HG03060 (cell line): ENCODE results near the gene TRPM7.
"Not testable (repeated sequence)": the region's sequence is repeated elsewhere in the genome, so short reads cannot be mapped to it uniquely, and the experiment has no call there.

Source experiments
- ATAC-seq: cut with Tn5 transposase; IDR thresholded peaks from one replicate; pipeline ENCODE4 v1.9.1; 2021; ENCODE audit warnings: low read depth, moderate number of reproducible peaks; ENCODE audit not compliant: unreplicated experiment

Gene TRPM7

GRCh38 chr15:50593761-50594160, 92.8 kb downstream of the TRPM7 start:
- no peak for ATAC-seq

DNA sequence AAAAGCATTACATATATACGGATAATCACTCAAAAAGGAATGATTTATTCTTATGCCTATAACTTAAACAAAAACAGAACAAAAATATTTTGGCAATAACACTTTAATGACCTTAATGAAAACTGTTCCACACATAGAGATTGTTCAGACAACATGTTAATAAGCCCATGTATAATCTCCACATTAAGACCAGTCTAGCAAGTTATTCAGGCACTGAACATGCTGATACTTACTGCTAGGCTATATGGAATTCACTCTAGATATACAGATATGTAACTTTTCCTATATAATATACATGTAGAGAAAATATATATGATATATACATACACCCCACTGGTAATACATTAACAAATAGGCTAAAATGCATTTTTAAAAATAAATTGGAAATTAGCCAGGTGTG, 96.3 kb downstream of the TRPM7 start:
- ATAC-seq, result no peak

DNA sequence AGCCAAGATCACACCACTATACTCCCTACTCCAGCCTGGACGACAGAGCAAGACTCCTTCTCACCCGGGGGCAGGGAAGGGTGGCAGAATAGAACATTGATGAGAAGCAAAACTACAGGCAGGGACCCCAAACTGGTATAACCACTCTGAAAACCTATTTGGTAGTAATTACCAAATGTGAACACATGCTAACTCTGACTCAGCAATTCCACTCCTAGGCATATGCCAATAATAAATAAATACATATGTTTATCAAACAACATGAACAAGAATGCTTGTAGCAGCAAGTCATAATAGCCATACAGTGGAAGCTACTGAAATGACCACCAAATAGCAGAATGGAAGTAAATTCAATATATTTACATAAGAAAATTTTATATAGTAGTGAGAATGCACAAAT, 109.1 kb downstream of the TRPM7 start:
- ATAC-seq, result no peak

GRCh38 chr15:50576166-50576565, 110.4 kb downstream of the TRPM7 start:
- no peak for ATAC-seq

DNA sequence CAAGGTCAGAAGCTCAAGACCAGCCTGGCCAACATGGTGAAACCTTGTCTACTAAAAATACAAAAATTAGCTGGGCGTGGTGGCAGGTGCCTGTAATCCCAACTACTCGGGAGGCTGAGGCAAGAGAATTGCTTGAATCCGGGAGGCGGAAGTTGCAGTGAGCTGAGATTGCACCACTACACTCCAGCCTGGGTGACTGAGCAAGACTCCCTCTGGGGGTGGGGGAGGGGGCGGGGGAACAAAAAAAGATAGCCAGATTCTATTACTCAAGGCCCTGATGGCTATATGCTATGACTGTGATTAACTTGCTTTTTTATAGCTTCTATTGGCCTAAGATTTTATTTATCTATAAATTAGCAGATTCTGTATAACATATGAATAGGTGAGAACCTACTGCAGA, 112.8 kb downstream of the TRPM7 start:
- ATAC-seq, result not testable (repeated sequence)

GRCh38 chr15:50563756-50564155, 122.8 kb downstream of the TRPM7 start:
- no peak for ATAC-seq

DNA sequence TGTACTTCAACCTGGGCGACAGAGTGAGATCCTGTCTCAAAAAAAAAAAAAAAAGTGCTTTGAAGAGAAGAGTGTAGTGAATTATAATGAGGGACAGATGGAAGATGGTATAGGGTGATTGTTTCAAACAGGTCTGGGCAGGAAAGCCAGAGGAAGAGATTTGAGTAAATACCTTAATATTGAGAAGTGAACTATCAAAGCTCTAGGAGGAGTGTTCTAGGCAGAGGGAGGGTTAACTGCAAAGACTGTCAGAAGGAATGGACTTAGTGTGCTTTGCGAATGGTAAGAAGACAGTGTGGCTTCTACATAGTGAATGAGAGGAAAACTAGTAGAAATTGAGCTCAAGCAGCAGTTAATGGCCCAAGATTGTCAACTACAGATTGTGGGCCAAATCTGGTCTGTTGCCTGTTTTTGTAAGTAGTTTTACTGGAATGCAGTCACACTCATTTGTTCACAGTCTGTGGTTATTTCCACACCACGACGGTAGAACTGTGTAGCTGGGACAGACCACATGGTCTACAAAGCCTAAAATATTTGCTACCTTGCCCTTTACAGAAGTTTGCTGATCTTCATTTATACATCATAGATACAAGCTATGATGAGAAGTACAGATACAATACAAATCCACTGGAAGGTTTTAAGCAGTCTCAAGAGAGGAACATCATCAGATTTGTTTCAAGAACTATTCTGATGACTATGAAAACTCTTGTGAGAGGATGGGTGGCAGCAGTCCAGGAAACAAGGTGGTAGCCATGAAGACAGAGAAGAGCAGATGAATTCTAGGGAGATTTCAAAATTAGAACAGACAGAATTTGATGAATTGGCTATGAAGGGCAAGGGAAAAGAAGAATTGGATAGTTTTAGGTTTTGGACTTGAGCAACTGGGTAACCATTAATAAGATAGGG, 123.6 kb downstream of the TRPM7 start:
- no peak for ATAC-seq

- ATAC-seq, result no peak
Observed at GRCh38 chr15:50558012-50558411, 128.6 kb downstream of the TRPM7 start.

DNA sequence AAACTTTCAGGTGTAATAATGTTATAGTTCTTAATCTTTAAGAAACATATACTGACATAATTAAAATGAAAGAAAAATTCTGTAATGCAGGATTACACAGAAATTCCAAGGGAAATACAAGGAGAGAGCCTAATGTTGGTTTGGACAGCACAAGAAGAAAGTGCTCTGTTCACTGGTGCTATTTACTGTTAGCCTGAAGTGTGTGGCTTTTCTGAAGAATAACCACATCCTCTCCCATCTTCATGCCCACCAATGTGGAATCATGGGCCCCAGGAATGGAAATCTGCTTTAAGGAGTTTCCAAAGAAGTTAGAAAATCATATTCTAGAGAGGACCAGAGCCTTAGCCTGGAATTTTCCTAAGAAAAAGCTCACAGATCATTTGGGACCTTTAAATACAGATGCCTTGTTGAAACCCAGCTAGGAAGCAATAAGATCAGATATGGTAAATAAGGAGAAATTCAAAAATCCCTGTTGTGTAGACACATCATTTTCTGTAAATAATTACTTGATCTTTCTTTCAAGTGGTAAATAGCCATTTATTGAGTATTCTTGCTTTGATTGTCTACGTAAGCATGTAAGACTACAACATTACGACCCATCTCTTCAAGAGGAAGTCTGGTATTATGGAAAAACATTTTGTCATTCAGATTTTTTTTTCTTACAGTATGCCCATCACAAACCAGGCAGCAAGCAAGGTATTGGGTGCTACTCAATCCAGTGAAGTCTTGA, 129.8 kb downstream of the TRPM7 start:
- no peak for ATAC-seq

GRCh38 chr15:50552238-50552637, 134.4 kb downstream of the TRPM7 start:
- no peak for ATAC-seq

DNA sequence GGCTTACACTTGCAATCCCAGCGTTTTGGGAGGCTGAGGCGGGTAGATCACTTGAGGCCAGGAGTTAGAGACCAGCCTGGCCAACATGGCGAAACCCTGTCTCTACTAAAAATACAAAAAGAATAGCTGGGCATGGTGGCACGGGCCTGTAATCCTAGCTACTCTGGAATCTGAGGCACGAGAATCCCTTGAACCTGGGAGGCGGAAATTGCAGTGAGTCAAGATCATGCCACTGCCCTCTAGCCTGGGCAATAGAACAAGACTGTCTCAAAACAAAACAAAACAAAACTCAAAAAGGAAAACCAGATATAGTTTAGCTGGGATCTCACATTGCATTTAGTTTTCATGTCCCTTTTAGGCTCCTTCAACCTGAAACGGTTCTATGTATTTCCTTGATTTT, 137.3 kb downstream of the TRPM7 start:
- no peak for ATAC-seq

DNA sequence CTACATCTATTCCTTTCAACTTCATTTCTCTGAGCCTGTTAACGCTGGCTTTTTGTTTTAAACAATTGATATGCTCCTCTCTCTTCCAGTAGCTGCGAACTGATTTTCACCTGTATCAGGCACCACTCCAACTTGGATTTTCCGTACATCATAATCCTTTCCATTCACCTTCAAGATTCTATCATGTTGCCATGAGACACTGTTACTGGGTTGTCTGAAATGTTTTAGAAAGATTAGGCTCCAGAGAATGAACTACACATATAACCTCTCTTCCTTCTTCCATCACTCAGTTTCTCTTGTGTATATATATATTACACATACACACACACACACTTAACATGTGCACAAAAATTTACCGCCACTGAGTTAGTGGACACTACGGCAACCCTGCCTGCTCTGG, 140.0 kb downstream of the TRPM7 start, which contains the start of gene USP50:
Gene USP50, minus strand, starts transcription at position 101 of the 400 bp plus-strand sequence. CDS start 141 bp downstream, outside the sequence.
- no peak for ATAC-seq

DNA sequence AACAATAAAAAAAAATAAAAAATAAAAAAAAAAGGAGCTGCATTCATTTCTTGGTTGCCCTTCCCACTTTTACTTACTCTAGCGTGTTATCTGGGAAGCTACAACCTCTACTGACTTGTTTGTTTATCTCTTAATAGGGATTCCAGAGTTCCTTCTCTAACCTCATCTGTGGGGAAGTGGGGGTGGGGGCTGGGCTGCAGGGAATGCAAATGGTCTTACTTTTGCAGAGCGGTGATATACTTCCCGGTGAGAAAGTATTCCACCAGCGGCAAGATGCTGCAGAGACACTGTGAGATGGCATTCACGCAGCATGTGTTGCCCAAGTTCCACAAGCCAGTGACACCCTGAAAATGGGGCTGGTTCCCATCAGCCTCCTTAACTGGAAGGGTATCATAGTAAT, 142.2 kb downstream of the TRPM7 start:
- ATAC-seq, result no peak

DNA sequence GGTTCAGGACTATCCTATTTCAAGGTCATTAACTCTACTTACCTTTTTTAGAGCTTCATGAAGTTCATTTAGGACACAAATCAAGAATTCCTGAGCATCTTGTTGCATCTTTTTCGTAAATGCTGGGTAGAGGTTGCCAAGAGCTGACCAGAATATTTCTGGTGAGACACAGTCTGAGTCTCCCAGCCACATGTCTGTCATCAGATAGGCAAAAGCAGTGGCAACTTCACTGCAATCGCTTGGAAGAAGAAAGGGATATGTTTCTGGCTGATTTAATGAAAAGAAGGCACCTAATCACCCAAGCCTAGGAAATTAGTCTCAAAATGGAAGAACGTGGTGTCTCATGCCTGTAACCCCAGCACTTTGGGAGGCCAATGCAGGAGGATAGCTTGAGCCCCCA, 143.0 kb downstream of the TRPM7 start:
- no peak for ATAC-seq

GRCh38 chr15:50542887-50543210, 143.7 kb downstream of the TRPM7 start:
- ATAC-seq, result no peak

- ATAC-seq, result no peak
Observed at GRCh38 chr15:50531766-50532165, 154.8 kb downstream of the TRPM7 start.

- no peak for ATAC-seq
Observed at GRCh38 chr15:50531163-50531562, 155.4 kb downstream of the TRPM7 start.

DNA sequence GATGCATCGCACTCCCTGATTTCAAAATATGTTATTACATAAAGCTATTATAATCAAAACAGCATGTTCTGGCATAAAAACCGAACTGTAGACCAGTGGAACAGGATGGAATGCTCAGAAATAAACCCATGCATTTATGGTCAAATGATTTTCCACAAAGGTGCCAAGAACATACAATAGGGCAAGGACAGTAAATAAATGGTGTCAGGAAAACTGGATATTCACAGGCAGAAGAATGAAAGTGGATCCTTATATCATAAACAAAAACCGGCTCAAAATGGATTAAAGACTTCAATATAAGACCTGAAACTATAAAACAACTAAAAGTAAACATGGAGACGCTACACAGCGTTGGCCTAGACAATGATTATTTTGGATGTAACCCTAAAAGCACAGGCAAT, 162.7 kb downstream of the TRPM7 start:
- no peak for ATAC-seq

GRCh38 chr15:50519740-50520425, 166.7 kb downstream of the TRPM7 start:
- no peak for ATAC-seq

DNA sequence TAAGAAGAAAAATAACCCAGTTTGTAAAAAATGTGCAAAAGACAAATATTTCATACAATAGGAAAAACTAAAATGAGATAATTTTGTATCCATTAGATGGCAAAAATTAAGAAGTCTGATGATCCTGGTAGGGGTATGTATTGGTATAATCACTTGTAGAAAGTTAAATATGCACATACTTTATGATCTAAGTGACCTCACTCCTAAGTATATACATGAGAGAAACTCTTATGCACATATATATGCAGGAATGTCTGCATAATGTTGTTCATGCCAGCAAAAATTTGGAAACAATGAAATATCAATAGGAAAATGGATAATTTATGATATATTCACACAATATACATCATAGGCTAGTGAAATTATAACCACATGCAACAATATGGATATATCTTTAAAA, 173.6 kb downstream of the TRPM7 start:
- no peak for ATAC-seq
